Measurements from ENCODE around the gene TLE4.

DNA sequence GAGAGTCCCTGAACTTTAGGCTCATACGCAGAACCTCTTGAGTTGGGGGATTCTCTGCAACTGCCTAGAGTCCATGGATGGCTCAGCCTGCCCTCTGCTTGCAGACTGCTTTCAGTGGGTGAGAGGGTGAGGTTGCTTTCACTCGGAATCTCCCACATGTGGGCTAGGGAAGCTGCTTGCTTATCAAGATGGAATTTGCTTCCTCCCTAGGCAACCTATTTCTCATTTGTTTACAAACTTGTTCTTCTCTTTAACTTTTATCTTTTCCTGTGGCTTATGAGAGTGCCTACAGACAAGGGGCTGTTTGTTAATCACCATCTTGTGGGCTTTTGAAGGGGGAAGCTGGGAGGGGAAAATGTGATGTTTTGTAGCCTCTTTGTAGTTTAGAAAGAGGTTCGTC, 10.0 kb downstream of the TLE4 start:
- TF ChIP-seq, protein P1, sequence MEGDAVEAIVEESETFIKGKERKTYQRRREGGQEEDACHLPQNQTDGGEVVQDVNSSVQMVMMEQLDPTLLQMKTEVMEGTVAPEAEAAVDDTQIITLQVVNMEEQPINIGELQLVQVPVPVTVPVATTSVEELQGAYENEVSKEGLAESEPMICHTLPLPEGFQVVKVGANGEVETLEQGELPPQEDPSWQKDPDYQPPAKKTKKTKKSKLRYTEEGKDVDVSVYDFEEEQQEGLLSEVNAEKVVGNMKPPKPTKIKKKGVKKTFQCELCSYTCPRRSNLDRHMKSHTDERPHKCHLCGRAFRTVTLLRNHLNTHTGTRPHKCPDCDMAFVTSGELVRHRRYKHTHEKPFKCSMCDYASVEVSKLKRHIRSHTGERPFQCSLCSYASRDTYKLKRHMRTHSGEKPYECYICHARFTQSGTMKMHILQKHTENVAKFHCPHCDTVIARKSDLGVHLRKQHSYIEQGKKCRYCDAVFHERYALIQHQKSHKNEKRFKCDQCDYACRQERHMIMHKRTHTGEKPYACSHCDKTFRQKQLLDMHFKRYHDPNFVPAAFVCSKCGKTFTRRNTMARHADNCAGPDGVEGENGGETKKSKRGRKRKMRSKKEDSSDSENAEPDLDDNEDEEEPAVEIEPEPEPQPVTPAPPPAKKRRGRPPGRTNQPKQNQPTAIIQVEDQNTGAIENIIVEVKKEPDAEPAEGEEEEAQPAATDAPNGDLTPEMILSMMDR (conservative IDR thresholded peaks at IDR 0.05): no peak
- TF ChIP-seq ZFX (IDR thresholded peaks at IDR 0.05): no peak

Data from C4-2B (cell line).